GM19463 (cell line): ENCODE data around the gene STAT5B.

Experiments used
- ATAC-seq: cut with Tn5 transposase; IDR thresholded peaks from one replicate; pipeline ENCODE4 v1.9.1; 2021; ENCODE audit warnings: mild to moderate bottlenecking, moderate library complexity; ENCODE audit not compliant: unreplicated experiment

STAT5B gene

GRCh38 chr17:42180922-42181850 lies 95.0 kb downstream of the STAT5B start, which contains the start of gene KCNH4:
Gene KCNH4, minus strand, starts transcription at chr17:42181142. Its CDS starts 197 bp downstream, at chr17:42180945.
- ATAC-seq, result peak; percentile 38

DNA sequence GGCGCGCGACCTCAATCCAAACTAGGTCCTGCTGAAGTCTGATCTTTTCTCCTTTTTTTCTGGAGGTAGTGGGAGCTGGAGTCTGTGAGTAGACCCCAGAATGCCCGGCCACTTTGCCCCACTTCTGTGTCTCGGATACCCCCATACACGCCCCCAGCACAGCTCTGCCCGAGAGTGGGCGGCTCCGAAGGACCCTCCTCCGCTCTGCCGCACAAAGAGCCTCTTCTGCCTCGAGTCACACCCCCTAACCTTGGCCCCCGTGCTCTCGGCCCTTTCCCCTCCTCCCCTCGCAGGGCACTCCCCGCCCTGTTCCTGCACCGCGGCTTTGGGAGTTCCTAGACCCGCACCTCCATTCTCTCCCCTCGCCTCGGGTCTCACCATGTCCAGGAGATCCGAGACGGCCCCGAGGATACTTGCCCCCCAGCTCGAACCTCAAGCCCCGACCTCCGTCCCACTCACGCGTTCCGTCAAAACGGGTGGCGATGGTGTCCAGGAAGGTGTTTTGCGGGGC lies 95.7 kb downstream of the STAT5B start:
- ATAC-seq, result no peak

GRCh38 chr17:42179911-42180410 lies 96.2 kb downstream of the STAT5B start:
- no peak for ATAC-seq

DNA sequence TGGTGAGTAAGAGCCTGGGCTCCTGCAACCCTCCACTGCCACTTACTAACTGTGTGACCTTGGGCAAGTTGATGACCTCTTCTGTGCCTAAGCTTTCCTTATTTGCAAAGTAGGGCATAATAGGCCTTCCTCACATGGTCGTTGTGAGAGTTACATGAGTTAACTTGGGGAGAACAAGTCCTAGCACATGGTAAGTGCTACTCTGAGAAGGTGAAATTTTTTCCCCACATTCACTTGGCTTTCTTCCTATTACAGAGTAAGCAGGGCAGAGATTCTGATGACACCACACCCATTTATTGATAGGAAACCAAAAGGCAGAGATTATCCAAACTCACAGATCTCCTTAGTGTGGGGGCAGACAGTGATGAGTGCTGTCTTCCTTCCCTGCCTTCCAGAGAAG lies 96.9 kb downstream of the STAT5B start:
- ATAC-seq, result no peak

- ATAC-seq, result peak; percentile 50
Observed at GRCh38 chr17:42178817-42179216, 97.4 kb downstream of the STAT5B start.

DNA sequence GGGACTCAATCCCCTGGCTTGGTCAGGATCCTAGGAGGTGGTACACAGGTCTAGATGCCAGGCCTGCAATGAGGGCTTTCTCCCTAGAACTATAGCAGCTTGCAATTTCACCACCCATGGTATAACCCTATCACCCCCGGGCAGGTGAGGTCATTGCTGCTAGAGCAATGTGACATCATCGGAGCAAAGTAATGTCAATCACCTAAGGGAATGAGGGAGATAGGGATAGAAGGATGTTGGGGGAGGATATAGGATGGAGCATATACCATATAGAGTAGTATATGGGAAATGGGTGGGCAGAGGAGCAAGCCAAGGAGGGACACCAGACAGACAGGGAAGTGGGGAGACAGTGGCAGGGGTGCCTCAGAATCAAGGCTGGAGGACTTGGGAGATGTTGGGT lies 98.5 kb downstream of the STAT5B start:
- no peak for ATAC-seq

DNA sequence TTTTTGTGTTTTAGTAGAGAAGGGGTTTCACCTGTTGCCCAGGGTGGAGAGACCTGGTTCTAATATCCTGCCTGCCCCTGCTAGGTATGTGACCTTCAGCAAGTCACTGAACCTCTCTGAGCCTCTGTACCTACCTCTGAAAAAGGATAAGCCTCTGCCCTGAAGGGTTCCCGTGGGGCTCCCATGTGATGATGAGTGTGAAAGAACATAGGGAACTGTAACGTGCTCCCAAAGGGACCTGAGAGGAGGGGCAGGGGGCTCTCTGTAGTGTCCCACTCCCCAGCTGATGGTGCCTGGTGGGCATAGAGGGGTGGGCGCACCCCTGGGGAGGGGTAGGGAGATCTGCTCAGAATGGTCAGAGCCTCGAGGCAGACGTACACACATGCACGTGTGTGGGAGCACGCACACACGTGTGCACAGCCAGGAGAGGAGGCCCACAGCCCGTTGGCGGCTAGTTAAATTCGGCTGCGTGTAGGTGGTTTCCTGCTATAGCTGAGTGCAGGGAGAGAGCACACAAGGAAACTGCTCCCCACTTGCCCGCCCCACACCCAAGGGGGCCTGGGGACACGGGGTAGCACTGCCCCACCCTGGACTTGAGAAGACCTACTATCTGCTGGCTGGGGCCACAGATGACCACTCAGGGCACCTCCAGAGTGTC lies 101.9 kb downstream of the STAT5B start:
- no peak for ATAC-seq

- no peak for ATAC-seq
Observed at GRCh38 chr17:42171831-42172230, 104.4 kb downstream of the STAT5B start.

DNA sequence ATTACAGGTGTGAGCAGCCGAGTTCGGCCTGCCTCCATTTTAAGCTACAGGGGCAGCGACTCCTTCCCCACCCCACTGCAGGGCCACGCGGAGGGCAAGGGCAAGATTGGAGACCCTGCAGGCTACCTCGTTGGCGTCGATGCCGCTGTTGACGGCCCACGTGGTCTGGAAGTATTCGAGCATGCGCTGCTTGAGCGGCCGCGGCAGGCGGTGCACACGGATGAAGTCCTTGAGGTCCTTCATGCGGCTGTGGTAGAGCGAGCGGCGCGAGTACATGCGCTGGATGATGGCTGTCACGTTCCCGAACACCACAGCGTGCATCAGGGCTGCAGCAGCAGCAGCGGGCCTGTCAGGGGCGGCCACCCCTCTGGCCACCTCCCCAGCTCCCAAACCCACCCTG lies 106.8 kb downstream of the STAT5B start:
- no peak for ATAC-seq

GRCh38 chr17:42167807-42168206 lies 108.4 kb downstream of the STAT5B start:
- no peak for ATAC-seq

GRCh38 chr17:42166196-42166763 lies 109.9 kb downstream of the STAT5B start:
- no peak for ATAC-seq

DNA sequence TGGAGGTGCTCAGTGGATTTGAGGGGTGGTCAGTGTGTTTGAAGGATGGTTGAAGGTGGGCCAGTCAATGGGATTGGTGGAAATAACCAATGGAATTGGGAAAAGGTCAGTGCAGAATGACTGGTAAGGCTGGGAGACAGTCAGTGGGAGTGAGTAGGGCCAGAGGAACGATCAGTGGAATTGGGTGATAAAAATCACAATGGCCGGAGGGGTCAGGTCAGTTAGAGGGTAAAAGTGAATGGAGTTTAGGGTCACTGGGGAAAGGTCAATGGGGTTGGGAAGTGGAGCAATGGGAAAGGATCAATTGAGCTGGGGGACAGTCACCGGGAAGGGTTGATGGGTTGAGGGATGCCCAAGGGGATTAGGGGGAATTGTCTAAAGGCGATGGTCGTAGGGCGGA lies 110.4 kb downstream of the STAT5B start:
- no peak for ATAC-seq

- no peak for ATAC-seq
Observed at GRCh38 chr17:42163696-42164407, 112.3 kb downstream of the STAT5B start.

DNA sequence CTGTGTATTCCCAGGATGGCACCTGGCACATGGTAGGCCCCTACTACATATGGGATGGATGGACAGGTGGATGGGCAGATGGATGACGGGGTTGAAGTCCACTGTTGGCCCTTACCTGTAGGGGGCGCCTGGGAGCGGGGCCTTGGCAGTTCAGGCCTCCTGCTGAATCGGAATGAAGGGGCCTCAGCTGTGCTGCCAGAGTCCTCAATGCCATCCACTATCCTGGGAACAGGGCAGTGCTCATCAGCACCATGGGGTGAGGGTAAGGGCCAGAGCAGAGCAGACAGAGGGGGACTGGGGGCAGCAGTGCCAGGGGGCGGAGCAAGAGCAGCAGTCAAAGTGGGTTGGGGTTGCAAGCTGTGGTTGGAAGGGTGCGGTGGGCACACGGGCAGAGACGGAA lies 113.1 kb downstream of the STAT5B start:
- no peak for ATAC-seq

- ATAC-seq, result no peak
Observed at GRCh38 chr17:42160531-42160910, 115.7 kb downstream of the STAT5B start.

DNA sequence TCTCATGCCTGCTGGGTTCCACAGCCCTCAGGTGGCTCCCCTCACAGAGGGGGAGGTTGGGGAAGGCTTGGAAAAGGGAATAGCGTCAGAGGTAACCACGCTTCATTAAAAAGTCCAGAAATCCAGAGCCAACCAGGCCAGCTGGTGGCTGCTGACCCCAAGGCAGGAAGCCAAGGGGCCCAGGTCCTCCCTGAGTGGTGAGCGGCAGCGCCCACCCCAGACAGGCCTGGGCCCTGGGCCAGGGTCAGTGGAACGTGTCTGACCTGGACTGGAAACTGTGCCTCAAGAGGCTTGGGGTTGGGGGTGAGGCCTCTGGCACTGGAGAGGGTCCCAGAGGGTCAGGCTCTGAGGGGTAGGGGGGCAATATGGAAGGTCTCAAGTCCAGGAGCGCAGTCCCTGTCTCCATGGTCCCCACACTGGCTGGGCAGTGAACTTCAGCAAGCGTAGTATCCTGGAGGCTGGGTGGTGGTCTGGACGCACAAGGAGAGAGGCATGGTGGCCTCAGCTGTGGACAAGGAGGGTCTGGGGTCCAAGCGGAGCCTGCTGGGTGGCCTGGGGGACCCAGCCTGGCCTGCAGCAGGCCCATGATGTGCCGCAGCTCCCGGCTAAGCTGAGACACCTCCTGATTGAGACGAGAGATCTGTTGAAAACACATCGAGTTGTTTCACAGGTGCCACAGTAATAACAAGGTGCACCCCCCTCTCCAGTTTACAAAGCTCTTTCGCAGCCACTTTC lies 116.2 kb downstream of the STAT5B start:
- no peak for ATAC-seq

DNA sequence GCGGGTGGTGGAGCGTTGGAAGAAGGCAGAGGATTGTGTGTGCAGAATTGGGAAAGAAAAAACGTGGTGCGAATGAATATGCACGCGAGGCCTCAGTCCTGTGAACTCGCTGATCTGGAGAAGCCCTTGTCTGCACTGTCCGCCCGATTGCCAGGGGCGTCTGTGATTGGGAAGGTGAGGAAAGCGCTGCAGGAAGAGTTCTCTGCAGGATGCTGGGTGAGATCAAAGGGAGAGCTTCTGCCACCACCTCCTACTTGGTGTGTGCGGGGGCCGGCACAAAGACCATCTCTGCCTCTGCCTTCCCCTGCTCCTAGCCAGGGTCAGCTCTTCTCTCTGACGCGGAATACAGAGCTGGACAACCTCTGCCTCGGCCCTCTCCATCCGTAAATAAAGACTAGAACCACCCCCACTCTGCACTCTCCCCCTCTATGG lies 120.6 kb downstream of the STAT5B start:
- ATAC-seq, result no peak

GRCh38 chr17:42153919-42154742 lies 122.1 kb downstream of the STAT5B start:
- no peak for ATAC-seq
